PC-3 (cell line): ENCODE measurements around the gene CHMP2A.

ENCODE experiments used
- CTCF ChIP-seq: fragments of 300-600 bp; sonication (generic); conservative IDR thresholded peaks from 2 replicates; pipeline ENCODE4 v1.5.1; 2017; ENCODE audit warnings: antibody characterized with exemption, low read depth, mild to moderate bottlenecking, low read length
- EZH2 ChIP-seq: fragments of 300-600 bp; sonication (generic); IDR thresholded peaks from one replicate; pipeline ENCODE4 v1.6.1; 2017; ENCODE audit warnings: antibody characterized with exemption, mild to moderate bottlenecking, low read length; ENCODE audit not compliant: unreplicated experiment
- EZH2phosphoT487 ChIP-seq: fragments of 300-600 bp; sonication (generic); IDR thresholded peaks from 2 replicates; pipeline ENCODE4 v1.6.1; 2018; ENCODE audit warnings: mild to moderate bottlenecking, antibody characterized with exemption, low read length, borderline replicate concordance

- TF ChIP-seq EZH2: no peak
- no peak for TF ChIP-seq CTCF
- no peak for TF ChIP-seq EZH2phosphoT487
Measured at GRCh38 chr19:58568453-58569130, 13.7 kb upstream of the CHMP2A start.
